HFFc6 (cell line): Measurements from ENCODE around the gene PRMT3. TPM values are rescaled to one million over a fixed set of nuclear protein-coding genes. Genes with fewer than 3 reads are reported as not detected.

Source experiments
- DNase-seq: peaks from one replicate; pipeline ENCODE4 v3.0.0-alpha.2; 2018
- H3K27ac Mint-ChIP-seq: 2 replicates; pipeline ENCODE4 v1.8.0; 2020; ENCODE audit warnings: mild to moderate bottlenecking, mixed read lengths
- H3K27me3 Mint-ChIP-seq: 2 replicates; pipeline ENCODE4 v1.8.0; 2021; ENCODE audit warnings: mild to moderate bottlenecking, moderate library complexity, mixed read lengths; ENCODE audit not compliant: insufficient read depth
- H3K36me3 Mint-ChIP-seq: 2 replicates; pipeline ENCODE4 v1.8.0; 2021; ENCODE audit warnings: low read depth, mixed read lengths
- H3K4me1 Mint-ChIP-seq: 2 replicates; pipeline ENCODE4 v1.8.0; 2020; ENCODE audit warnings: low read depth, mixed read lengths
- H3K4me3 Mint-ChIP-seq: 2 replicates; pipeline ENCODE4 v1.8.0; 2020; ENCODE audit warnings: mild to moderate bottlenecking, moderate library complexity, mixed read lengths
- H3K9me3 Mint-ChIP-seq: 2 replicates; pipeline ENCODE4 v1.8.0; 2020; ENCODE audit warnings: mild to moderate bottlenecking, mixed read lengths
- total RNA-seq, 6 experiments: library from RNA; stranded (reverse); fragmentation: NEBNext Ultra II Directional; extraction: Animal tissue kit (Norgen Biotek cat#: 25700); gene quantifications; 2 replicates in 1 of 6; 3 replicates in 5 of 6; pipeline ENCODE4 v1.2.3, GENCODE V29; 2021
- TF ChIP-seq, protein P1 (sequence below): fragments of 200-600 bp; sonication (generic); IDR thresholded peaks from 2 replicates; pipeline ENCODE4 v1.5.0; 2021; ENCODE audit warnings: antibody characterized with exemption, mild to moderate bottlenecking

The PRMT3 gene
- total RNA-seq, 6 experiments from 2014 or later: 9.6 to 13.2 (median 12.1) TPM

DNA sequence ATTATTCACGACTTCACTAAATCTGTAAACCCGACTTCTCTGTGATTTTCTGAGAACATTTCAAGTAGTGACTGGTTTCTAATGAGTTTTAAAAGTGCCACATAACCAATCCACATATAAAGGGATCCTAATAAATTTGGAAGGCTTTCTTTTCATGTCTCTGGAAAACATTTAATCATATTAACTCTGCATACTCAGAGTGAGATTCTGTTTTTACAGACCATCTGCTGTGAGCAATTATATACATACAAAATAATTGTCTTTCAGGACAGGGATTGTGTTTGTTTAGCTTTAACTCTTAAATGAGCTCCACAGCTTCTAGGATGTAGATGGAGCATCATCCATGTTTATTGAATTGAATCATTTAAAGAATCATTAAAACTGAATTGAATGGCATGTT is 65.1 kb downstream of the PRMT3 start:
- Mint-ChIP-seq H3K36me3 (peaks cover 4% of the 10 kb centered on the region; the same call in 1 of the 2 replicates), H3K9me3 (no peaks in the 10 kb centered on the region), H3K27me3 (no peaks in the 10 kb centered on the region), H3K4me1 (peaks cover 13% of the 10 kb centered on the region), H3K4me3 (no peak overlapping the region), H3K27ac (no peak overlapping the region)
- TF ChIP-seq, protein P1, sequence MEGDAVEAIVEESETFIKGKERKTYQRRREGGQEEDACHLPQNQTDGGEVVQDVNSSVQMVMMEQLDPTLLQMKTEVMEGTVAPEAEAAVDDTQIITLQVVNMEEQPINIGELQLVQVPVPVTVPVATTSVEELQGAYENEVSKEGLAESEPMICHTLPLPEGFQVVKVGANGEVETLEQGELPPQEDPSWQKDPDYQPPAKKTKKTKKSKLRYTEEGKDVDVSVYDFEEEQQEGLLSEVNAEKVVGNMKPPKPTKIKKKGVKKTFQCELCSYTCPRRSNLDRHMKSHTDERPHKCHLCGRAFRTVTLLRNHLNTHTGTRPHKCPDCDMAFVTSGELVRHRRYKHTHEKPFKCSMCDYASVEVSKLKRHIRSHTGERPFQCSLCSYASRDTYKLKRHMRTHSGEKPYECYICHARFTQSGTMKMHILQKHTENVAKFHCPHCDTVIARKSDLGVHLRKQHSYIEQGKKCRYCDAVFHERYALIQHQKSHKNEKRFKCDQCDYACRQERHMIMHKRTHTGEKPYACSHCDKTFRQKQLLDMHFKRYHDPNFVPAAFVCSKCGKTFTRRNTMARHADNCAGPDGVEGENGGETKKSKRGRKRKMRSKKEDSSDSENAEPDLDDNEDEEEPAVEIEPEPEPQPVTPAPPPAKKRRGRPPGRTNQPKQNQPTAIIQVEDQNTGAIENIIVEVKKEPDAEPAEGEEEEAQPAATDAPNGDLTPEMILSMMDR: no peak
- DNase-seq: no peak

DNA sequence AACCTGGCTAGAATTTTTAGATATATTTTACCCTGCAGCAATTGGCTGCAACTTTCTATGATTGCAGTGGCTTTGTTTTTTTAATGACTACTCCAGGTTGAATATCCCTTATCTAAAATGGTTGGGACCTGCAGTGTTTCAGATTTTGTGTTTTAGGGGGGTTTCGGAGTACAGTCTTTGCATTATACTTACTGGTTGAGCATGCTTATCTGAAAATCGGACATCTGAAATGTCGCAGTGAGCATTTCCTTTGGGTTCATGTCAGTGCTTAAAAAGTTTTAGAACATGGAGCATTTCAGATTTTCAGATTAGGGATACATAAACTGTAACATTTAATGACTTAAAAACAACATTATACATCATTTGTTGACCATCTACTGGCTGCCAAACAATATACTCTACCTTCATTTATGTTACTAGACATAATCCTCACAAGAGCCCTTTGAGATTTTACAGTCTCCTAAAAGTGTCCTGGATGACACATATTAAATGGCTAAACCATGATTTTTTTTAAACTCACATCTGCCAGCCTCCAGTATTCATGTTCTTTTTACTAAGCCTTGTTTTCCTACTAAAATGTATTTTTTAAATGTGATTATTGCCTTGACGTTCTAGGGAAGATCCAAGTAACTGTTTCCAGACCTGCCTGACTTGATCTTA is 66.3 kb downstream of the PRMT3 start:
- Mint-ChIP-seq H3K4me3 (no peak overlapping the region), H3K4me1 (peaks cover 13% of the 10 kb centered on the region), H3K27me3 (no peaks in the 10 kb centered on the region), H3K36me3 (peaks cover 4% of the 10 kb centered on the region; the same call in 1 of the 2 replicates), H3K9me3 (no peaks in the 10 kb centered on the region), H3K27ac (no peak overlapping the region)
- TF ChIP-seq, protein P1: no peak
- DNase-seq: no peak

DNA sequence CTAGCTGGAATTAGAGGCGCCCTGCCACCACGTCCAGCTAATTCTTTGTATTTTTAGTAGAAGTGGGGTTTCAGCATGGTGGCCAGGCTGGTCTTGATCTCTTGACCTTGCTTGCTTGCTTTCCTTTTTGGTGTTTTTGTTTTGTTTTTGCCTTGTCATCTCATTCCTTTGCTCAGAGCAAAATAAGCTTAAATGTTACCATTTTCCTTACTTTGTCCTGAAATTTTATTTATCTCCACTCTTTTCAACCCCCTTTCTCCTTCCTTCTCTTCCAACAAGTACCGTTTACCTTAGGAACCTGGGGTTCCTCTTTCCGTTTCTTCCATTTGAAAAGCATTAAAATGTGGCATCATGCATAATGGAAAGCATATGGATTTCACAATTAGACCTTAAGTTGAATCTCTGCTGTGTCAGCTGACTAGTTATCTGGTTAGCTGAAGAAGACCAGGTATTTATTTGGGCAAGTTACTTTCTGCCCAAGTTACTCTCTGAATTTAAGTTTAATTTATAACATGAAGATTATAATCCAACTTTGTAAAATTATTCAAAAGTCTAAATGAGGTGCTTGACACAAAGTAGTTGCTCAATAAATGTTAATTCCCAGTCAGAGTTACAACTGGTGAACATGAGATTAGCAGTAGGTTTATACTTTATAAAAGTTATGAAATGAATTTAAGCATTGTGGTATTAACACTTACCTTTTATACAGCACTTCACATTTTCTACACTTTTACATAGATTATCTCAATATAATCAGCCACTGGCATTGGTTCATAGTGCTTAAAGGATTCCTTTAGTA is 69.7 kb downstream of the PRMT3 start:
- H3K4me3 Mint-ChIP-seq: no peak overlapping the region
- no peak for DNase-seq
- H3K4me1 Mint-ChIP-seq: no peaks in the 10 kb centered on the region
- H3K27me3 Mint-ChIP-seq: no peaks in the 10 kb centered on the region
- H3K9me3 Mint-ChIP-seq: no peaks in the 10 kb centered on the region
- H3K36me3 Mint-ChIP-seq: peaks cover 4% of the 10 kb centered on the region; the same call in 1 of the 2 replicates
- H3K27ac Mint-ChIP-seq: no peak overlapping the region; the same call in 1 of the 2 replicates
- TF ChIP-seq, protein P1: no peak

- no peaks in the 10 kb centered on the region for H3K9me3 Mint-ChIP-seq
- H3K27ac Mint-ChIP-seq: no peak overlapping the region
- no peaks in the 10 kb centered on the region for H3K27me3 Mint-ChIP-seq
- no peak for DNase-seq
- H3K36me3 Mint-ChIP-seq: peaks cover 4% of the 10 kb centered on the region; the same call in 1 of the 2 replicates
- TF ChIP-seq, protein P1: no peak
- no peaks in the 10 kb centered on the region for H3K4me1 Mint-ChIP-seq
- no peak overlapping the region for H3K4me3 Mint-ChIP-seq
Observed at GRCh38 chr11:20457934-20458680, 70.6 kb downstream of the PRMT3 start.

GRCh38 chr11:20458905-20459632 is 71.6 kb downstream of the PRMT3 start:
- Mint-ChIP-seq H3K27ac (no peak overlapping the region), H3K36me3 (peaks cover 4% of the 10 kb centered on the region; the same call in 1 of the 2 replicates), H3K4me1 (no peaks in the 10 kb centered on the region), H3K9me3 (no peaks in the 10 kb centered on the region), H3K4me3 (no peak overlapping the region), H3K27me3 (no peaks in the 10 kb centered on the region)
- no peak for DNase-seq
- TF ChIP-seq, protein P1: no peak
